ENCODE data around the gene PRF1.

GRCh38 chr10:70617798-70618568, 15.4 kb upstream of the PRF1 start:
- TF ChIP-seq POLR2A (IDR thresholded peaks at IDR 0.05), result no peak
- no peak for TF ChIP-seq POLR2AphosphoS5 (IDR thresholded peaks at IDR 0.05)
- TF ChIP-seq CTCF (IDR thresholded peaks at IDR 0.05), result no peak
